ENCODE data around the gene KLF9.

Gene KLF9

GRCh38 chr9:70355801-70356200 is 58.7 kb downstream of the KLF9 start:
- DNase-seq (ENCODE audit: low spot score): no peak

- DNase-seq (ENCODE audit: low spot score): peak; percentile 24
Observed at GRCh38 chr9:70352802-70353201, 61.7 kb downstream of the KLF9 start.

GRCh38 chr9:70352356-70352755 is 62.1 kb downstream of the KLF9 start:
- DNase-seq (ENCODE audit: low spot score): no peak

- peak; percentile 71 for DNase-seq (ENCODE audit: low spot score)
Observed at GRCh38 chr9:70347046-70347445, 67.4 kb downstream of the KLF9 start.

- no peak for DNase-seq (ENCODE audit: low spot score)
Observed at GRCh38 chr9:70340572-70340971, 73.9 kb downstream of the KLF9 start.

Measured in Ammon's horn (tissue), 1 donor.